Neutrophil (primary cell): Measurements from ENCODE around the gene DBH.

Experiments
- H3K27ac ChIP-seq: fragments of 200-600 bp; sonication (generic); 2 replicates; pipeline ENCODE4 v1.5.1; 2016; ENCODE audit warnings: mild to moderate bottlenecking, moderate library complexity
- H3K27me3 ChIP-seq: fragments of 200-600 bp; sonication (generic); 2 replicates; pipeline ENCODE4 v1.6.0; 2016; ENCODE audit warnings: mild to moderate bottlenecking
- H3K36me3 ChIP-seq: fragments of 200-600 bp; sonication (generic); 2 replicates; pipeline ENCODE4 v1.5.1; 2017
- H3K4me1 ChIP-seq, 2 experiments: fragments of 200-600 bp in 1 of 2; sonication (generic) in 1 of 2; 1 replicate in 1 of 2; 2 replicates in 1 of 2; pipeline versions ENCODE4 v1.5.1 to v1.6.1; 2013 to 2016; ENCODE audit warnings: low read depth in 1 of 2, low read length in 1 of 2, mild to moderate bottlenecking in 1 of 2, moderate library complexity in 1 of 2; ENCODE audit not compliant: control insufficient read depth in 1 of 2, insufficient read depth in 1 of 2
- H3K4me3 ChIP-seq, 2 experiments: fragments of 200-600 bp in 1 of 2; sonication (generic) in 1 of 2; 1 replicate in 1 of 2; 2 replicates in 1 of 2; pipeline ENCODE4 v1.5.1; 2013 to 2016; ENCODE audit warnings: low read depth in 1 of 2, low read length in 1 of 2, mild to moderate bottlenecking in 1 of 2, moderate library complexity in 1 of 2
- H3K9me3 ChIP-seq: fragments of 200-600 bp; sonication (generic); 2 replicates; pipeline ENCODE4 v1.5.1; 2016
- TF ChIP-seq, protein P1 (sequence below): fragments of 200-600 bp; sonication (generic); IDR thresholded peaks from 2 replicates; pipeline ENCODE4 v1.5.1; 2016; ENCODE audit warnings: antibody characterized with exemption

Gene DBH

DNA sequence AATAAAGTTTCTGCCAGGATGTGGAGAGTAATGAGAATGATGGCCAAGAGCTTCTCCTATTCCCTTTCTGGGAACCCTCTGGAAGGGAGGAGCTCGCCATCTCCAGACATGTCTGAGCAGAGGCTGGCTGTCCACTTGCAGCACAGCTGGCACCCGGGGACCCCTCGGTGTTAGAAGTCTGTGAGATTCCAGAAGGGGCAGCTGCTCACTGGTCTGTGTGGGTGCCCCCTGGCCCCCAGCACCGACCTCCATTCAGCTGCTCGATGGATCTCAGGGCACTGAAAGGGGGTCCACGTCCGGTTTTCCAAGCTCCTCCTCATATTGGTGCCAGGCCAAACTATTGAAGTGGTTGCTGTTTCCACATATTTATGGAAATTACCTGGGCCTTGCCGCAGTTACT, 23.3 kb upstream of the DBH start:
- no peaks in the 10 kb centered on the region for H3K36me3 ChIP-seq
- no peak overlapping the region for H3K27ac ChIP-seq
- no peaks in the 10 kb centered on the region for H3K9me3 ChIP-seq
- TF ChIP-seq, protein P1, sequence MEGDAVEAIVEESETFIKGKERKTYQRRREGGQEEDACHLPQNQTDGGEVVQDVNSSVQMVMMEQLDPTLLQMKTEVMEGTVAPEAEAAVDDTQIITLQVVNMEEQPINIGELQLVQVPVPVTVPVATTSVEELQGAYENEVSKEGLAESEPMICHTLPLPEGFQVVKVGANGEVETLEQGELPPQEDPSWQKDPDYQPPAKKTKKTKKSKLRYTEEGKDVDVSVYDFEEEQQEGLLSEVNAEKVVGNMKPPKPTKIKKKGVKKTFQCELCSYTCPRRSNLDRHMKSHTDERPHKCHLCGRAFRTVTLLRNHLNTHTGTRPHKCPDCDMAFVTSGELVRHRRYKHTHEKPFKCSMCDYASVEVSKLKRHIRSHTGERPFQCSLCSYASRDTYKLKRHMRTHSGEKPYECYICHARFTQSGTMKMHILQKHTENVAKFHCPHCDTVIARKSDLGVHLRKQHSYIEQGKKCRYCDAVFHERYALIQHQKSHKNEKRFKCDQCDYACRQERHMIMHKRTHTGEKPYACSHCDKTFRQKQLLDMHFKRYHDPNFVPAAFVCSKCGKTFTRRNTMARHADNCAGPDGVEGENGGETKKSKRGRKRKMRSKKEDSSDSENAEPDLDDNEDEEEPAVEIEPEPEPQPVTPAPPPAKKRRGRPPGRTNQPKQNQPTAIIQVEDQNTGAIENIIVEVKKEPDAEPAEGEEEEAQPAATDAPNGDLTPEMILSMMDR: no peak
- H3K27me3 ChIP-seq: peaks cover 75% of the 10 kb centered on the region
- no peaks in the 10 kb centered on the region for H3K4me1 ChIP-seq
- H3K4me3 ChIP-seq: no peak overlapping the region

GRCh38 chr9:133613432-133613831, 22.7 kb upstream of the DBH start:
- no peaks in the 10 kb centered on the region for H3K9me3 ChIP-seq
- H3K4me3 ChIP-seq: no peak overlapping the region
- H3K4me1 ChIP-seq: no peaks in the 10 kb centered on the region
- TF ChIP-seq, protein P1: no peak
- peaks cover 70% of the 10 kb centered on the region for H3K27me3 ChIP-seq
- H3K36me3 ChIP-seq: no peaks in the 10 kb centered on the region
- no peak overlapping the region for H3K27ac ChIP-seq

DNA sequence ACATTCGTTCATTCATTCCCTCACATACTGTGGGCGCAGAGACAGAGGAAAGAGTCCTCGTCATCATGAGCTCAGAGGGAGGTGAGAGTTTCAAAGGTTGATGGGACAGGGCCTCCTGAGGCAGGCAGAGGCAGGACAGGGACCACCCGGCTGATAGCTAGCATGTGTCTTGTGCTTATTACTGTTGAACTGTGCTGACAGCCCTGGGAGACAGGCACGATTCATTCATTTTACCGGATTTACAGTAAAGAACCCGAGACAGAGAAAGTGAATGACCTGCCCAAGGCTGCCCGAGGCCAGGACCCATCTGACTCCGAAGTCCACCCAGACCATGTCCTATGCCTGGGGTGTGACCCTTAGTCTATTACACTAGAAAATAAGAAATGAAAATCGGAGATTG, 22.1 kb upstream of the DBH start:
- peaks cover 68% of the 10 kb centered on the region for H3K27me3 ChIP-seq
- H3K4me3 ChIP-seq: no peak overlapping the region
- no peaks in the 10 kb centered on the region for H3K9me3 ChIP-seq
- TF ChIP-seq, protein P1: no peak
- H3K4me1 ChIP-seq: no peaks in the 10 kb centered on the region
- no peak overlapping the region for H3K27ac ChIP-seq
- no peaks in the 10 kb centered on the region for H3K36me3 ChIP-seq

GRCh38 chr9:133614678-133615077, 21.5 kb upstream of the DBH start:
- H3K4me1 ChIP-seq: no peaks in the 10 kb centered on the region
- TF ChIP-seq, protein P1: no peak
- peaks cover 68% of the 10 kb centered on the region for H3K27me3 ChIP-seq

DNA sequence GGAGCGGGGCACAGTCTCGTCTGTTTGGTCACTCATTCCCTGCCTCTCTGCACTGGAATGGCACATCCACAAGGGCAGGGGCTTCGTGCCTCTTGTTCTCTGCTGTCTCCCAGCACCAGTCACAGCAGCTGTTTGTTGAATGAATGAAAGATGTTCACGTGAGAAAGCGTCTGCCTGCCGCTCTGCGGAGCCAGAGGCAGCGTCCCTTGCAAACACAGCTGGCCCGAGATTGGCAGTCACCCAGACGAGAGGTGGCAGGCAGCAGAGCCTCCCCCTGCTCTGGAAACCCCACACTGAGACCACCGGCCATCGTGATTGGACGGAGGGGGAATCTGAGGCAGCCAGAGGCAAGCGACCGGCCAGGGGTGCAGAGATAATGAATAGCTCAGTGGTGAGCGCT, 21.0 kb upstream of the DBH start:
- no peaks in the 10 kb centered on the region for H3K9me3 ChIP-seq
- no peak overlapping the region for H3K4me3 ChIP-seq
- peaks cover 68% of the 10 kb centered on the region for H3K27me3 ChIP-seq
- TF ChIP-seq, protein P1: no peak
- no peaks in the 10 kb centered on the region for H3K36me3 ChIP-seq
- H3K4me1 ChIP-seq: no peaks in the 10 kb centered on the region
- no peak overlapping the region for H3K27ac ChIP-seq

More at GRCh38 chr9:133614678-133615077, 21.5 kb upstream of the DBH start:
- no peaks in the 10 kb centered on the region for H3K9me3 ChIP-seq
- no peak overlapping the region for H3K27ac ChIP-seq
- H3K4me3 ChIP-seq: no peak overlapping the region
- H3K36me3 ChIP-seq: no peaks in the 10 kb centered on the region

GRCh38 chr9:133615606-133616188, 20.5 kb upstream of the DBH start:
- TF ChIP-seq, protein P1: no peak
- H3K27ac ChIP-seq: no peak overlapping the region

More at GRCh38 chr9:133615606-133616188, 20.5 kb upstream of the DBH start:
- Histone ChIP-seq H3K9me3 (no peaks in the 10 kb centered on the region), H3K4me1 (no peaks in the 10 kb centered on the region), H3K27me3 (peaks cover 68% of the 10 kb centered on the region), H3K4me3 (no peak overlapping the region), H3K36me3 (no peaks in the 10 kb centered on the region)
